Germinal center (tissue), 1 donor: ENCODE results near the gene OTOP3.
A peak's percentile ranks its signal among the peaks of the same experiment; 100 is the strongest.

Source experiments
- DNase-seq: peaks from one replicate; pipeline ENCODE4 v3.0.0; 2012; ENCODE audit warnings: mixed read lengths, low spot score

The OTOP3 gene

DNA sequence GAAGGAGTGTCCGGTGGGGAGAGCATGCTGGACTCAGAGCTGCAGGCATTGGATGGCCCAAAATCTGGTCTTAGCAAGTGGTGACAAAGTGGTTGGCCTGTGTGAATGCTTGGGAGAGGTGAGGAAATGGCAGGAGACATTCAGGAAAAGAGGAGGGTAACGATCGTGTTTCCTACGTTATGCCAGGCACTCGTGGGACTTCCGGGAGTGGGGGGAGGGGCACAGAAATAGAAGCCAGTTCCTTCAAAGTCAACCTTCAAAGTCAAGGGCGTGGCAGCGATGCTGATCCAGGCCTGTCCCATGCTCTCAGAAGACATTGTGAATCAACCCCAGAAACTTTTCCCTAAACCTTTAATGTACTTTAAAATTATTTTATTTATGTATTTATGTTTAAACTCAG is 3.8 kb downstream of the OTOP3 start:
- no peak for DNase-seq

DNA sequence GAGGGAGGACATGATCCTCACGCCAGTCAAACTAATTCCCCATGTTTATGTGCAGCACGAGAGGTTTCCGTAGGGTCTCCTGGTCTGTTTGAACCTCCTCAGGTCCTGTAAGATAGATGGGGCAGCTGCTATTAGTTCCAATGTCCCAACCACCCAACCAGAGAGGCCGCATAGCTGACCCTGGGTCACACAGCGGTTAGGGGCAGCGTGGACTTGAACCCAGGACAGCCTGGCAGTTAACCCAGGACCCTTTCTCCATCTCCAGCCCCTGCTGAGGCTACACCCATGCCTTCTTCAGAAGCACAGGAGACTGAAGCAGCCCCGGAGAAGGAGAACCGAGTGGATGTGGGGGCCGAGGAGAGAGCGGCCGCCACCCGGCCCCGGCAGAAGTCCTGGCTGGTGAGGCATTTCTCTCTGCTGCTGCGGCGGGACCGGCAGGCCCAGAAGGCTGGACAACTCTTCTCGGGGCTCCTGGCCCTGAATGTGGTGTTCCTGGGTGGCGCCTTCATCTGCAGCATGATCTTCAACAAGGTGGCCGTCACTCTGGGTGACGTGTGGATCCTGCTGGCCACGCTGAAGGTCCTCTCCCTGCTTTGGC is 5.5 kb downstream of the OTOP3 start:
- no peak for DNase-seq

DNA sequence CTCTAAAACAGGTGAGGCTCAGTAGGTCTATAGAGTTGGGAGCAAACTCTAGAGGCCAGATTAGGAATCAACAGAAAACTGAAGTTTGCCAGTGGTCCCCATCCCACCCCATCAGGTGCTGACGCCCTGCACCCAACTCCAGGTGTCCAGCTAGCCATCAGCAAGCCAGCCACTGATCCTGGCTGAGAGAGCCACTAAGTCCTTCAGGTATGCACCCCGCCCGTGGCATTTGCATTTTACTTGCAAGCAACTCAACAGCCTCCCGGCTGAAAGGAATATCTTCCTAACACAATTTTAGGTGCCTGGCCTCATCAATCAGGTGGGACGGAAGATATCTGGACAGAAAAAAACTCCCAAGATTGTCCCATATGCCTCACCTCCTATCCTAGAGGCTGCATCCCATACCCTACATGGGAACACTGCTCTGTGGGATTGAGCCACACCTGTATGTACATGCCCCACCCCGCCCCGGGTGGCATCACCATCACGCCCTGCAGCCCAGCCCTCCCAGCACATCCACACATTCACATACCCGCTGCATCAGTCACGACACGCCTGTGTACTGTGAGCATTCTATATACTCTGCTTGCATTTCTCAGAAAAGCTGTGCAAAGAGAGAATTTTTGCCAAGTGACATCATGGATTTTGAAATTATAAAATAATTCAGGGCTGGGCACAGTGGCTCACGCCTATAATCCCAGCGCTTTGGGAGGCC is 8.3 kb downstream of the OTOP3 start:
- DNase-seq = no peak

DNA sequence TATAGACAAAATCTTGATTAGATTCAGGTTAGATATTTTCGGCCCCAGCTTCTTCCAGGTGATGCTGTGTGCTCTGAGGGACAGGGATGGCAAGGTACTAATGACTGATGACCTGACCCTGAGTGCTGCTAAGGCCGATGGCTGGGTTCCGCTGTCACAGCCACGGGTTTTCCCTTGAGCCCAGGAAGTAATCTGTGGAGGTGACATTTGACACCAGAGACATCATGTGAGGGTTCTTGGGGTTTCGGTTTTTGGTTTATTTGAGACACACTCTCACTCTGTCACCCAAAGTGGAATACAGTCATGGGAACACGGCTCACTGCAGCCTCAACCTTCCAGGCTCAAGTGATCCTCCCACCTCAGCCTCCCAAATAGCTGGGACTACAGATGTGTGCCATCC is 9.8 kb downstream of the OTOP3 start:
- DNase-seq = no peak

DNA sequence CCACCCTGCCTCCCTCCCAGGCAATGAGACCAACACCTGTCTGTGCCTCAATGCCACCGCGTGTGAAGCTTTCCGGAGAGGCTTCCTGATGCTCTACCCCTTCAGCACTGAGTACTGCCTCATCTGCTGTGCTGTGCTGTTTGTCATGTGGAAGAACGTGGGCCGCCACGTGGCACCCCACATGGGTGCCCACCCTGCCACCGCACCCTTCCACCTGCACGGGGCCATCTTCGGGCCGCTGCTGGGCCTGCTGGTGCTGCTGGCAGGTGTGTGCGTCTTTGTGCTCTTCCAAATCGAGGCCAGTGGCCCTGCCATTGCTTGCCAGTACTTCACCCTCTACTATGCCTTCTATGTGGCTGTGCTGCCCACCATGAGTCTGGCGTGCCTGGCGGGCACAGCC is 10.9 kb downstream of the OTOP3 start:
- DNase-seq = no peak

DNA sequence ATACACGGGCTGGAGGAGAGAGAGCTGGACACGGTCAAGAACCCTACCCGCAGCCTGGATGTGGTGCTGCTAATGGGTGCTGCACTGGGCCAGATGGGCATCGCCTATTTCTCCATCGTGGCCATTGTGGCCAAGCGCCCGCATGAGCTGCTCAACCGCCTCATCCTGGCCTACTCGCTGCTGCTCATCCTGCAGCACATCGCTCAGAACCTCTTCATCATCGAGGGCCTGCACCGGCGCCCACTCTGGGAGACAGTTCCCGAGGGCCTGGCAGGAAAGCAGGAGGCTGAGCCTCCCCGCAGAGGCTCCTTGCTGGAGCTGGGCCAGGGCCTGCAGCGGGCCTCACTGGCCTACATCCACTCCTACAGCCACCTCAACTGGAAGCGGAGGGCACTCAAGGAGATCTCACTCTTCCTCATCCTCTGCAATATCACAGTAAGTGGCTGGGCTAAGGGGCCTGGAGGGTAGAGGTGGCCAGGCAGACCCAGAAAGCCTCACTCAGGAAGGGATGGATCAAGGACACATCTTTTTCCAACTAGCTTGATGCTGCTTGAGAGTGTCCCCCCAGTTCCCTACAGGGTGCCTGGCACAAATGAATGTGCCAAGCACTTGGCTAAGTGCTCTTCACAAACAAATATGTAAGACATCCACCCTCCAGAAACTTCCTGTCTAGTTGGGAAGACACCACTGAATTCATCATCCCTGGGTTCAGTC is 11.5 kb downstream of the OTOP3 start:
- no peak for DNase-seq

DNA sequence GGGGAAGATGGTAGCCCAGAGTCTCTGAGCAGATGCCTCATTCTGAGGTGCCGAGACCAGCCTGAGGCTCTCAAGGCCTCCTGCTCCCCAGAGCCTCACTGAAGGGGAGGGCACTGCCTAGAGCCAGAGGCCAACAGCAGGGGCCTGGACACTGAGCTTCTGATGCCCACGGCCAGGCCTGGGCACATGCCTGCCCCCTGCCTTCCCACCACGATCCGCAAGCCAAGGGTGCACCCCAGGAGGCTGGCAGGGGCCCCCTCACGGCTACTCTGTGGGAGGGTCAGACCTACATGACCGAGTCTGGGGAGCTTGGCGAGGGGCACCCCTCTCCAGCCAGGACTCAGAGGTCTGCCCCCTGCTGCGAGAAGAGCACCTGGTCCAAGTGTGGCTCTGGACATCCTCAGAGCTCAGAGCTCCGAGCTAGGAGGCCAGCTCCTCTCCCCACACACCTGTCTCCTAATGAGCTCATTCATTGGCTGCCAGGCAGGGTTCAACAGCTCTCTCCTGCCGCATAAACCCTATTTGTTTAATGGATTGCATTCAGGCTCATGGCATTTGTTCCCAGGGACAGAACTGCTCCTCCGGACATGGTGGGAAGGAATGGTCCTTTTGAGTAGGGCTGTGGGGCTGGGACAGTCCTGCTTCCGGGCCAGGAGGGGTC is 13.9 kb downstream of the OTOP3 start:
- no peak for DNase-seq

DNA sequence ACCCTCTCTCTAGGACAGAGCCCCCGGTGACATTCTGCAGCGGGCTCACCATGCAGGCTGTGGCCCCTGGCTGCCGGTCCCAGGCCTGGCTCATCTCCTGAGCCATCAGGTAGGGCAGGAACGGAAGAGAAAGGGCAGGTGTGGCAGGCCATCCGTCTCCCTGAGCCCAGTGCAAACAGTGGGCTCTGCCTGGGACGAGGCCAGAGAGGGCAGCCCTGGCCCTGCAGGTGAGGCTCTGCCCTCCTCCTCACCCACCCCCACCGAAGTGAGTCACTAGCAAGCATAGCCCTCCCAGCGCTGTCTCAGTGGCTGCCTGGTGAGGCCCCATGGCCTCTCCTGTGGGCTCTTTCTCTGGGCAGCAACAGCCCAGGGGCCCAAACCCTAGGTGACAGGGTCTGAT is 14.5 kb downstream of the OTOP3 start:
- no peak for DNase-seq

DNA sequence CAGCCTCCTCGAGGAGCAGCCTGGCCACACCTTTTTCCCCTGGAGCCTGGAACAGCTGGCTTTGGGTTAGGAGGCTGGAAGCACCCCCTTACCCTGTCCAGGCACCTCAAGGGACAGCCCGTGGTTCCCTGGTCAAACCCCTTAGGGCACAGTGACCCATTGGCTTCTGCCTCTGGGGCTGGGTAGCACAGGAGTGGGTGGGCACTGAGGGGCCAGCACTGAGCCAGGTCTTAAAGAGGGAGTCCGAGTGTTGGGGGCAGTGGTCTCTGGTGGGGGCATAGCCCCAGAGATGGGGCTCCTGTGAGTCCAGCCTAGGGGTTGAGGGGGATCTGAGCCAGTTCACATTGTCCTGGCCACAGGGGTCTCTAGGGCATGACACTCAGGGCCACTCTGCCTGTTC is 15.4 kb downstream of the OTOP3 start:
- DNase-seq = no peak

DNA sequence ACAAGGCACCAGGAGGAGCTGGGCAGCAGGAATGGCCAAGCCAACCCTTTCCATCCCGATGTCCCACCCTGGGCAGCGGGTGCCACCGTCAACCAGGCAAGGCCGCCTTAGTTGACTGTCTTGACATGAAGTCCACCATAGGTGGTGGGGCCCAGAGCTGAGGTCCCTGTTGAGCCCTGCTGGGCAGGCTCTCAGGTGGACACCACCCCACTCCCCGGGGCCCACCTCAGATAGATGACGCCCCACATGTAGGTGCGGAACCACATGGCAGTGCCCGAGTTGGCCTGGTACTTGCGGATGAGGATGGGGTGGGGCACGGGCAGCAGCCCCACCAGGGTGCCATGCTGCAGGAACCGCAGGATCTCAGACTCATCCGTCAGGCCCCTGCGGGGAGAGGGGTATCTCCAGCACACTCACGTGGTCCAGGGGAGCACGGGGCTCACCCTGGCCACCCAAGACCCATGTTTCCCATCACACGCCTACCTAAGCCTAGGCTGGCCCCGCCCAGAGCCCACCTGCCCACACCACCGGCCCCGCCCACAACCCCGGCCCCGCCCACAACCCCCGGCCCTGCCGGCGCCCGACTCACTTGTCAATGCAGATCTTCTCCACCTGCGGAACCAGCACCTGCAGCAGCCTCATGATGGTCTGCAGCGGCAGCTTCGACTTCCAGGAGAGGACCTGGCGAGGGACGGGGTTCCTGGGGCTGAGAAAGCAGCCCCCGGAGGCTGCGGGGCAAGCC is 16.2 kb downstream of the OTOP3 start:
- DNase-seq = no peak

DNA sequence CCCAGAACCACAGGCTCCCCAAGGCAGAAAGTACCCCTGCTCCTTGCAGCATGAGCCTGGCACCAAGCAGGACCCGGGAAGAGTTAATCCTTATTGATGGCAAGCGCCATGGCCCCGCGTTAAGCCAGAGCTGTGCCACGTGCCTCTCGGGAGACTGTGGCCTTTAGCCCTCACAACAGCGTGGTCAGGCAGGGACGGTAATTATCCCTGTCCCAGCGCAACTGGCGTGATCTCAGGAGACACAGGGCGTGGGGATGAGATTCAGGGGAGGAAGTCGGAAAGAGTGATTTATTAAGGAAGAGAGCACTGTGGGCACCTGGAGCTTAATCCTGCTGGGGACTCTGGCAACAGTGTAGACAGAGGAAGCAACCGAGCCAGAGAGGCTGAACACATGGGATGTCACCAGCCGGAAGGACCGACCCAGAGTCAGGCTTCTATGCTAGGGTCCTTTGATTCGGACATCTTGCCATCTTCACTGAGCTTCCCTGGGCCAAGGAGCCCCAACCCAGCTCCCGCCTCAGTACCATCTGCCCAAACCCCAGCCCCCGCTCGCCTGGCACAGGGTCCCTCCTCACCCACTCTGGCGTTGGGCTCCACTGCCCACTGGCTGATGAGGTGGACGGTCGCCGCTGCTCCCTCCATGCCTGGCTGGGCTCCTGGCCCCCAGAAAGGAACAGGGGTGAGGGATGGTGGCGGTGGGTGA is 16.9 kb downstream of the OTOP3 start:
- no peak for DNase-seq

DNA sequence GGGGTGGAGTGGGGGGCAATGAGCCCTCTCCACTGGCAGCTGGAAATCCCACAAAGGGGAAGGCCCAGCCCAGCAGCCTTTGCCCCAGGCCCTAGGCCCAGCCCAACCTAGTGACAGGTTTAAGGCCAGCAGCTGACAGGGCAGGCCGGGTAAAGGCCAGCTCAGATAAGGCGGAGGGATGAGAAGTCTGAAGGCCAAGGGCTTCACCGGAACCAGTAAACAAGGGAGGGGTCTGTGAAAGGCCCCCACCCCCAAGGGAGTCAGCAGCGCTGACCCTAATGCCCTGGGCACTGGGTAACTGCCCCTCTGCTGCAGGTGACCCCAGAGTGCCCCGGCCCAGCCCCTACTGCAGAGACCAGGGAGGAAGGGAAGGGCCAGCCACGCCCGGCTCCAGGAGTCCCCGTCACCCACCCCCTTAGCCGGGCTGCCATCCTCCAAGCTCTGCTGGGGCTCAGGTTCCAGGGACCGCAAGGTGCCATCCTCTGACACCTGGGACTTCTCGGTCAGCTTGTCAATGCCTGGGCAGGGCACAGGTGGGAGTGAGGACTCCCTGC is 17.5 kb downstream of the OTOP3 start:
- no peak for DNase-seq

DNA sequence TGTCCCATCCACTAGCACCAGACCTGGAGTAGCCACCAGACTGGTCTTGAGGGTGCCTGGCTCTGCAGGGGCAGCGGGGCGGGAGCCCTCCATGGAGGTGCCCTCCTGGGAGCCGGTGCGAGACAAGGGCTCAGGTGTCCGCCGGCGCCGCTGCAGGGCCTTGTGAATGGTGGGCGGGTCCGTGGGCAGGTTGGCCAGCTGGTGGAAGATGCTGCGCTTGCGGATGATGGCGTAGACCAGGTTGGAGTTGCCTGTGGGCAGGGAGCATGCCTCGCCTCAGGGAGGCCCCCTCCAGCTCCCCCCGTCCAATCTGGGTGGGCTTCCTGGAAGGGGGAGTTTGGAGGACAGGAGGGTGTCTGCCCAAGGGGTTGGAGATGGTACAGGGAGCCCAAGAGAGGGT is 18.4 kb downstream of the OTOP3 start:
- no peak for DNase-seq

DNA sequence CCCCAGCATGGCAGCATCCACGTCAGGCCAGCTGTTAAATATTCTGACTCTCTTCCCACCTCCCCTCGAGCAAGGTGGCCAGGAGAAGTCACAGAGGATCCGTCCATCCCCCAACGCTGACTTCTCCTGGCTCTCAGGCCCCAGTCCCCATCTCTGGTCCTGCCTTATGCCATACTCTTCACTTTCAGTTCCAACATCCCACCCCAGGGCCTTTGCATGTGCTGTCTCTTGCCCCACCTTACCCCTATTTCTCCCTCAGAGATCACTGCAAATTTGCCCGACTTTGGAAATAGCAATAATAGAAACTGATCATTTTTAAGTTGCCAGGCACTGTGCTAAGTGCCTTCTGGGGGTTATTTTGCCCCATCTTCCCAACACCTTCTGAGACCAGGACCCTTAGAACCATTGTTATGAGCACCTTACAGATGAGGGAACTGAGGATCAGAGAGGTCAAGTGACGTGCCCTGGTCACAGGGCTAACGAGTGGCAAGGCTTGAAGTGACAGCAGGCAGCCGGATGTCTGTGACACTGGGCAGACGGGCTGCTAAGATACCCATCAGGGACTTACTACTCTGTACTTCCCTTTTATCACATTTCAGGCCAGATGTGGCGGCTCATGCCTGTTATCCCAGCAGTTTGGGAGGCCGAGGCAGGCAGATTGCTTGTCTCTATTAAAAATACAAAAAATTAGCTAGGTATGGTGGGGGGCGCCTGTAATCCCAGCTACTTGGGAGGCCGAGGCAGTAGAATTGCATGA is 19.1 kb downstream of the OTOP3 start:
- no peak for DNase-seq

DNA sequence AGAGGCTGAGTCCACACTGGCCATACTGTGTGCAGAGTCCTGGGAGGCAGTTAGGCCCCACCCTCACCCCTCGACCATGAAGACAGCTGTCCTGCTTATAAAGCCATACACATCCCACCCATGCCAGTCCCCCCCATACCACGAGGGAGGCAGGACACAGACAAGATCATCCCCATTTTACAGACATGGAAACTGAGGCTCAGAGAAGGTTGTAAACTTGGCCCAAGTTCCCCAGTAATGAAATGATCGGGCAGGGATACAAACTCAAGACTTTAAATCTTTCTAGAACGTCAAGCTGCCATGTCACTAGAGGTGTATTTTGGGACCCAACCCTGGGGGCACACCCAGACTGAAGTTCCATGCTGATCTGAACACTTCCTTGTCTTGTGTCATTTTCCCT is 20.4 kb downstream of the OTOP3 start:
- no peak for DNase-seq

DNA sequence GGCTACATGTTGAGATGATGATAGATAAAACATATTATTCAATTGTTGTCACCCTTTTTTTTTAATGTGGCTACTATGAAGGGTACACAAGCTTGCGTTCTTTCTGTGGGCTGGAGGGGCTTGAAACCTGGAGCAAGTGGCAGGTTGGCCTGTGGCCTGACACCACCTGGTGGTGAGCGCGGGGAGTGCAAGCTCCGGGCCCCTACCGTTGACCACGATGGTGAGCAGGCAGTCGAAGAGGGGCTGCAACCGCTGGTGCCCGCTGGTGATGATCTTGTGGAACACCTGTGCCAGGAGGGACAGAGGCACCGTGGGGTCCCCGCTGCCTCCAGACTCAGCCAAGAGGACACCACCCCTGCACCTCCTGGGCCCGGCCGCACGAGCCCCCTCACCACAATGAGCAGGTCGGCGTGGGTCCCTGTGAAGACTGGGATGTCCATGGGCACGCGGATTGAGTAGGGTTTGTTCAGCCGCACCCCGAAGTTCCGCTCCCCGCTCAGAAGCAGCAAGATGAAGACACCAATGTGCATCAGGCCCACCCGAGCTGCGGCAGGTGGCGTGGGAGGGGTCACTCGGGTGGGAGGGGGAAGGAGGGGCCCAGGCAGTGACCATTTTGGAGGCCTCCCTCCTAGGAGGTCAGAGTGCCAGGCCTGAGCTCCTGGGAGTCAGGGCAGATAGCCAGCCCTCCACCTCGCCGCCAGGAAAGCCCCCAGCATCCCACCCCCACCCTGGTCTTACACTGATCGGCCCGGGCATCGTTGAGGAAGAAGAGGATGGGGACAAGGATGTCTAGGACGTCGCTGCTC is 22.4 kb downstream of the OTOP3 start:
- DNase-seq = peak; percentile 80

DNA sequence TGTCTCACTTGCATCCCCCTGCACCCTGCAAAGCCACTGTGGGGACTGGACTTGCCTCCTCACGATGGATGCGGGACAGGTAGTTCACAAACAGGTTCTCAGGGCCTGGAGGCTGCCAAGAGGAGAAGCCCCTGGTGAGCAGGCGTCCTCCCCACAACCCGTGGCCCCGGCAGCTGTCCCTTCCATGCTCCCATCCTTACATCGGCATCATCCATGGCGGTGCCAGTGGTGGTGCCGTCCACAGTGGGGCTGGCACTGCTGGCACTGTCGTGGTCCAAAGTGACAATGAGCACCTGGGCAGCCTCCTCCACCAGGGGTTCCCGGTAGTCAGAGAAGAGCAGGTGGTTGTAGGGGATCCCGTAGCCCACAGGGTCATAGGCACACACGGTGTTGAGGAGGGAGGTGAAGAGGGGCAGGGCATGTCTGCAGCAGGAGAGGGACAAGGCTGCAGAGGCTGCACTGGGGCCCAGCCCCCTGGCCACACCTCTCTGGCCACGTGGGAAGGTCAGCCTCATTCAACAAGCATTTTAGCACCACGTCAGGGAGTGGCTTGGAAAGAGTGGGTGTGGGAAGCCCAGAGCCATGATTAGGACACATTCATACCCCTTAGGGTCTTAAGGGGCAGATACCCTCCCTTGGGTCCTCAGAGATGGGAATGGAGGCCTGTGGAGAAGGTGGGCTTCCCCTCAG is 24.3 kb downstream of the OTOP3 start:
- no peak for DNase-seq

DNA sequence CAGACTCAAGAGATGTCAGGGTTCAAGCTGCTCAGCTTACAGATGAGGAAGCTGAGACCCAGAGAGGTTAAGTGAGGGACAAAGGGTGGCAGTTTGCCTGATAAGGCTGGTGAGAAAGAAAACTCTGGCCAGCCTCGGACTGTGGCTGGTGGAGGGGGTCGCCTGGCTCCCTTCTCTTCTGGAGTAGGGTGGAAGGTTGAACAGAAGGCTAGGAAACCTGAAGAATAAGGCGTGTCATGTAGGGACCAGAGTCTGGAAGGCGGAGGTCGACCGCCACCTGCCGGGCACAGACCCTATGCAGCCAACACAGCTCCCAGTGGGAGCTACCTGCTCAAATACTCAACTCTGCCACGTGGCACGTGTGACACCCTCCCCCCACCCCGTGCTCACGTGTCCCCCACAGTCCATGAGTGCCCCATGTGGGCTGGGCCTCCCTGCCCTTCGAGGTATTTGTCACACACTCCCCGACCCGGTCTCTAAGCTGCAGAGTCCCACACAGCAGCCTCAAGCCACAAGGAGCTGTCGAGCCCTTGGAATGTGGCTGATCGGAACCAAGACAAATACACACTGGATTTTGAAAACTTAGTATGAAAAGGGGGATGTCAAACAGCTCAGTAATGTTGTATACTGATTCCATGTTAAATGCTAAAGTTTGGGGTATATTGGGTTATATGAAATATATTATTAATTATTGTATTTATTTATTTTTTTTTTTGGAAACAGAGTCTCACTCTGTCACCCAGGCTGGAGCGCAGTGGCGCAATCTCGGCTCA is 25.1 kb downstream of the OTOP3 start:
- peak; percentile 75 for DNase-seq
